Hepatocyte (in vitro differentiated cells): ENCODE results near the gene CNBD2. TPM values are rescaled to one million over a fixed set of nuclear protein-coding genes. Genes with fewer than 3 reads are reported as not detected.

Experiments used
- DNase-seq: peaks from one replicate; pipeline ENCODE4 v3.0.0-alpha.2; 2016; ENCODE audit warnings: low spot score
- H2AFZ ChIP-seq: fragments of 200-600 bp; sonication (generic); 2 replicates; pipeline ENCODE4 v1.6.0; 2016; ENCODE audit warnings: antibody characterized with exemption, mild to moderate bottlenecking
- H3K27ac ChIP-seq: fragments of 200-600 bp; sonication (generic); 2 replicates; pipeline ENCODE4 v1.5.1; 2016; ENCODE audit warnings: mild to moderate bottlenecking
- H3K27me3 ChIP-seq: fragments of 200-600 bp; sonication (generic); 2 replicates; pipeline ENCODE4 v1.6.1; 2016
- H3K36me3 ChIP-seq: fragments of 200-600 bp; sonication (generic); replicated peaks from 2 replicates; pipeline ENCODE4 v1.5.1; 2016; ENCODE audit warnings: low read depth; ENCODE audit not compliant: insufficient read depth
- H3K4me1 ChIP-seq: fragments of 200-600 bp; sonication (generic); 2 replicates; pipeline ENCODE4 v1.5.1; 2016; ENCODE audit warnings: mild to moderate bottlenecking, moderate library complexity; ENCODE audit not compliant: insufficient read depth
- H3K4me2 ChIP-seq: fragments of 200-600 bp; sonication (generic); 2 replicates; pipeline ENCODE4 v1.6.0; 2016
- H3K4me3 ChIP-seq: fragments of 200-600 bp; sonication (generic); 2 replicates; pipeline ENCODE4 v1.5.1; 2016; ENCODE audit warnings: mild to moderate bottlenecking
- H3K79me2 ChIP-seq: fragments of 200-600 bp; sonication (generic); 2 replicates; pipeline ENCODE4 v1.6.0; 2017; ENCODE audit warnings: mild to moderate bottlenecking
- H3K9me2 ChIP-seq: fragments of 200-600 bp; sonication (generic); replicated peaks from 2 replicates; pipeline ENCODE4 v1.6.0; 2017; ENCODE audit warnings: mild to moderate bottlenecking; ENCODE audit not compliant: insufficient read depth
- H3K9me3 ChIP-seq: fragments of 200-600 bp; sonication (generic); 2 replicates; pipeline ENCODE4 v1.5.1; 2016; ENCODE audit warnings: low read depth, mild to moderate bottlenecking
- H4K20me1 ChIP-seq: fragments of 200-600 bp; sonication (generic); 2 replicates; pipeline ENCODE4 v1.6.0; 2016; ENCODE audit warnings: mild to moderate bottlenecking; ENCODE audit not compliant: insufficient read depth, poor library complexity, severe bottlenecking
- CTCF ChIP-seq: fragments of 200-600 bp; sonication (generic); IDR thresholded peaks from 2 replicates; pipeline ENCODE4 v1.5.1; 2016; ENCODE audit warnings: antibody characterized with exemption, mild to moderate bottlenecking; ENCODE audit not compliant: poor library complexity
- EZH2 ChIP-seq: fragments of 200-600 bp; sonication (generic); IDR thresholded peaks from 2 replicates; pipeline ENCODE4 v1.6.1; 2016; ENCODE audit warnings: antibody characterized with exemption, mild to moderate bottlenecking, borderline replicate concordance
- EZH2phosphoT487 ChIP-seq: fragments of 200-600 bp; sonication (generic); IDR thresholded peaks from one replicate; pipeline ENCODE4 v1.6.1; 2018; ENCODE audit warnings: antibody characterized with exemption, mild to moderate bottlenecking, low read depth, moderate library complexity; ENCODE audit not compliant: unreplicated experiment, severe bottlenecking
- WGBS: methylation state at CpG from one replicate; pipeline ENCODE4 v1.1.6; 2016; ENCODE audit warnings: low lambda C conversion rate; ENCODE audit errors: missing lambda C conversion rate; 5-methylcytosine and 5-hydroxymethylcytosine counted together
- polyA plus RNA-seq: library from polyadenylated mRNA; unstranded; fragments of >200 nt; fragmentation: Nextera tagmentation; extraction: Ambion mirVana; gene quantifications from 2 replicates; pipeline ENCODE4 v1.2.1, GENCODE V29; 2016
- total RNA-seq: library from RNA; depleted of rRNA; stranded (reverse); fragments of >200 nt; gene quantifications from 2 replicates; pipeline ENCODE4 v1.2.3, GENCODE V29; 2014

Gene CNBD2
- total and polyA plus RNA-seq, 2 experiments from 2014 or later = 4.7 TPM; not detected in 1

DNA sequence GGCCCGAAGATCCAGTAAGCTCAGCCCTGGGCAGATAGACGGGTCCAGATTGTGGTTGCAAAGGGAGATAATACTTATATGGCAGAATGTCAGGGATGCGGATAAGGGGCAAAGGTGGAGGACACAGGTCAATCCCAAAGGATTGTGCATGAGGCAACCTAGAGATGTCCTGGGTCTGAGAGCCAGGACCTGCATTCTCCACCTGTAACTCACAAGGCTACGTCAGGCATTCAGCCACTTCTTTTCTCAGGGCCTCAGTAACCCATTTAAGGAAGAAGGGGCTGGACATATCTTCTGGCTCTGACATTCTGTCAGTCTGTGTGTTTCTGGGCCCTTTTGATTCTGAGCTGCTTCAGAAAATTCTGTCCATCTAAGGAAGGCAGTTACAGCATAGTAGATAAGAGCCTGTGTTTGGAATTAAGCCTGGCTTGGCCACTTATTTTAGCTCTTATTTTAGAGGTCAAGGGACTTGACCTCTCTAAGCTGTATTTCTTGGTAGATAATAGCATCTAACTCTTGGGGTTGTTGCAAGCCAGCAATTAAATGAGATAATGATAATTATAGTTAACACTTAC lies 40.2 kb downstream of the CNBD2 start:
- Histone ChIP-seq H3K4me1 (no peaks in the 10 kb centered on the region), H2AFZ (no peak overlapping the region), H4K20me1 (no peaks in the 10 kb centered on the region), H3K79me2 (no peaks in the 10 kb centered on the region), H3K27ac (no peak overlapping the region), H3K4me2 (no peak overlapping the region), H3K4me3 (no peak overlapping the region), H3K36me3 (no peaks in the 10 kb centered on the region), H3K9me3 (no peaks in the 10 kb centered on the region), H3K27me3 (no peaks in the 10 kb centered on the region), H3K9me2 (no peaks in the 10 kb centered on the region)
- WGBS = 91% methylated on average over 4 of the region's 4 CpGs
- no peak for DNase-seq
- TF ChIP-seq CTCF = no peak
- TF ChIP-seq EZH2phosphoT487 = no peak
- TF ChIP-seq EZH2 = no peak

DNA sequence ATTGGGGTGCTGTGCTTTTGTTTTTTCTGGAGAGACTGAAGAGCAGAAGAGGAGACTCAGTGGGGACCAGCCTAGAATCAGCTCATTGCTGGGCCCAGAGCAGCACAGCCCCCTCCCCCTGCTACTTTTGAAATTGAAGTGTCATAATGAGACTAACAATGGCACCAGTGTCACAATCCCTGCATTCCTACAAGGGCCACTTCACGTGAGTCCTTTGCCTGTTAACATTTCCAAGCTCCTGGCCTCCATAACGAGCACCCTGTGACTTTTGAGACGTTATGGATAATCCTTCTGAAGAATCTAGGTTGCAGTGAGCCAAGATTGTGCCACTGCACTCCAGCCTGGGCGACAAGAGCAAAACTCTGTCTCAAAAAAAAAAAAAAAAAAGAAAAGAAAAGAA lies 41.7 kb downstream of the CNBD2 start:
- no peak for DNase-seq
- Histone ChIP-seq H3K4me2 (no peak overlapping the region), H3K9me3 (no peaks in the 10 kb centered on the region), H3K36me3 (no peaks in the 10 kb centered on the region), H3K4me3 (no peak overlapping the region), H3K9me2 (no peaks in the 10 kb centered on the region), H3K4me1 (no peaks in the 10 kb centered on the region), H3K27me3 (no peaks in the 10 kb centered on the region), H4K20me1 (no peaks in the 10 kb centered on the region), H2AFZ (no peak overlapping the region), H3K27ac (no peak overlapping the region), H3K79me2 (no peaks in the 10 kb centered on the region)
- WGBS = 81% methylated on average over 4 of the region's 4 CpGs
- TF ChIP-seq EZH2 (no peak), CTCF (no peak), EZH2phosphoT487 (no peak)

- TF ChIP-seq EZH2 (no peak), CTCF (no peak), EZH2phosphoT487 (no peak)
- no peak overlapping the region for H2AFZ ChIP-seq
- no peak for DNase-seq
- no peak overlapping the region for H3K4me3 ChIP-seq
- H3K9me2 ChIP-seq = no peaks in the 10 kb centered on the region
- H3K4me2 ChIP-seq = no peak overlapping the region
- H3K79me2 ChIP-seq = no peaks in the 10 kb centered on the region
- 77% methylated on average over 4 of the region's 4 CpGs for WGBS
- H3K4me1 ChIP-seq = no peaks in the 10 kb centered on the region
- no peaks in the 10 kb centered on the region for H3K9me3 ChIP-seq
- no peak overlapping the region for H3K27ac ChIP-seq
- no peaks in the 10 kb centered on the region for H3K36me3 ChIP-seq
- no peaks in the 10 kb centered on the region for H4K20me1 ChIP-seq
- H3K27me3 ChIP-seq = no peaks in the 10 kb centered on the region
These were observed 42.4 kb downstream of the CNBD2 start for GRCh38 chr20:36010825-36011224.
